Umbilical cord (tissue), 2 donors: ENCODE results near the gene TPM3. TPM values are rescaled to one million over a fixed set of nuclear protein-coding genes. Genes with fewer than 3 reads are reported as not detected.
"Not testable (repeated sequence)": the region's sequence is repeated elsewhere in the genome, so short reads cannot be mapped to it uniquely, and the experiment has no call there.

ENCODE experiments used
- DNase-seq: peaks from one replicate; pipeline ENCODE4 v3.0.0-alpha.2; 2015; ENCODE audit warnings: low spot score
- total RNA-seq: library from RNA; depleted of rRNA; stranded (reverse); fragments of >200 nt; gene quantifications from one replicate; pipeline ENCODE4 v1.2.3, GENCODE V29; 2014; ENCODE audit warnings: low replicate concordance; ENCODE audit not compliant: insufficient read depth

Gene TPM3
- total RNA-seq, 1 donor from 2014 or later = 156 TPM

GRCh38 chr1:154170547-154171222 lies 21.2 kb downstream of the TPM3 start:
- no peak for DNase-seq

GRCh38 chr1:154167461-154167860 lies 24.4 kb downstream of the TPM3 start:
- no peak for DNase-seq

- DNase-seq = no peak
Measured at GRCh38 chr1:154166207-154166606, 25.7 kb downstream of the TPM3 start.

GRCh38 chr1:154159554-154159953 lies 32.3 kb downstream of the TPM3 start:
- no peak for DNase-seq

GRCh38 chr1:154158307-154159125 lies 33.4 kb downstream of the TPM3 start:
- DNase-seq = no peak

GRCh38 chr1:154157520-154158306 lies 34.2 kb downstream of the TPM3 start:
- DNase-seq = no peak

GRCh38 chr1:154155251-154155650 lies 36.6 kb downstream of the TPM3 start:
- DNase-seq = peak; percentile 84

GRCh38 chr1:154154534-154155191 lies 37.2 kb downstream of the TPM3 start, which contains the start of gene NUP210L:
TSS of gene NUP210L (minus strand) at chr1:154155073.
- peak; percentile 57 for DNase-seq

- no peak for DNase-seq
Measured at GRCh38 chr1:154154053-154154452, 37.8 kb downstream of the TPM3 start.

- no peak for DNase-seq
Measured at GRCh38 chr1:154151311-154151710, 40.6 kb downstream of the TPM3 start.

- DNase-seq = no peak
Measured at GRCh38 chr1:154148807-154149206, 43.1 kb downstream of the TPM3 start.

GRCh38 chr1:154147505-154147904 lies 44.4 kb downstream of the TPM3 start:
- DNase-seq = not testable (repeated sequence)

- no peak for DNase-seq
Measured at GRCh38 chr1:154145986-154146385, 45.9 kb downstream of the TPM3 start.

- no peak for DNase-seq
Measured at GRCh38 chr1:154142358-154142757, 49.5 kb downstream of the TPM3 start.

- no peak for DNase-seq
Measured at GRCh38 chr1:154141240-154141639, 50.7 kb downstream of the TPM3 start.

GRCh38 chr1:154137888-154138287 lies 54.0 kb downstream of the TPM3 start:
- DNase-seq = no peak

- no peak for DNase-seq
Measured at GRCh38 chr1:154133256-154133655, 58.6 kb downstream of the TPM3 start.

GRCh38 chr1:154129391-154129970 lies 62.4 kb downstream of the TPM3 start:
- DNase-seq = no peak

- not testable (repeated sequence) for DNase-seq
Measured at GRCh38 chr1:154123205-154123604, 68.7 kb downstream of the TPM3 start.

- DNase-seq = no peak
Measured at GRCh38 chr1:154117642-154118041, 74.3 kb downstream of the TPM3 start.

- no peak for DNase-seq
Measured at GRCh38 chr1:154115180-154115579, 76.7 kb downstream of the TPM3 start.
